HEK293 (cell line): ENCODE measurements around the gene C6orf120.

Experiments
- CTCF ChIA-PET: fragments of 350-600 bp; formaldehyde crosslinking; extraction: SDS; loops from one replicate; lab custom pipeline; 2021; ENCODE audit warnings: antibody characterized with exemption; lab: Yijun Ruan, JAX
- POLR2A ChIA-PET: fragments of 300-600 bp; formaldehyde crosslinking; extraction: SDS; loops from one replicate; lab custom pipeline; 2020; ENCODE audit warnings: antibody characterized with exemption, inconsistent platforms; lab: Yijun Ruan, JAX
- H3K27ac ChIP-seq: fragments of 200-500 bp; sonication (Bioruptor generic); 2 replicates; pipeline ENCODE4 v1.5.1; 2014; ENCODE audit warnings: low read depth, low read length, control low read depth, inconsistent platforms; ENCODE audit errors: extremely low read depth
- H3K36me3 ChIP-seq, 2 experiments: fragments of 200-500 bp in 1 of 2; sonication (Bioruptor generic) in 1 of 2; 1 replicate in 1 of 2; 2 replicates in 1 of 2; pipeline ENCODE4 v1.5.1; 2014 to 2017; ENCODE audit warnings: inconsistent platforms in 2 of 2, low read length in 2 of 2; ENCODE audit not compliant: control insufficient read depth in 2 of 2, insufficient read depth in 1 of 2
- H3K4me1 ChIP-seq: fragments of 200-500 bp; sonication (Bioruptor generic); 2 replicates; pipeline ENCODE4 v1.5.1; 2014; ENCODE audit warnings: mild to moderate bottlenecking, low read length, inconsistent platforms; ENCODE audit not compliant: control insufficient read depth, insufficient read depth
- H3K4me3 ChIP-seq: 2 replicates; pipeline ENCODE4 v1.5.1; 2011; ENCODE audit warnings: low read depth, mild to moderate bottlenecking, control low read depth, low read length, moderate library complexity
- H3K9me3 ChIP-seq: fragments of 200-500 bp; sonication (Bioruptor generic); 2 replicates; pipeline ENCODE4 v1.5.1; 2014; ENCODE audit warnings: low read depth, low read length, inconsistent platforms; ENCODE audit not compliant: control insufficient read depth, insufficient read depth
- ATF2 ChIP-seq: fragments of 450-650 bp; formaldehyde crosslinking; IDR thresholded peaks from 2 replicates; pipeline ENCODE4 v1.5.1; 2016; ENCODE audit warnings: missing biosample characterization, missing genetic modification characterization, low read depth
- GFI1B ChIP-seq: fragments of 450-650 bp; formaldehyde crosslinking; IDR thresholded peaks from 2 replicates; pipeline ENCODE4 v1.5.1; 2016; ENCODE audit warnings: missing biosample characterization, missing genetic modification characterization
- HOXA7 ChIP-seq: sonication (generic); formaldehyde crosslinking; IDR thresholded peaks from 2 replicates; pipeline ENCODE4 v1.8.1; 2022; ENCODE audit warnings: missing genetic modification reagents, borderline replicate concordance
- MZF1 ChIP-seq: fragments of 450-650 bp; formaldehyde crosslinking; IDR thresholded peaks from 2 replicates; pipeline ENCODE4 v1.5.1; 2017; ENCODE audit warnings: missing biosample characterization, missing genetic modification characterization, borderline replicate concordance
- OVOL3 ChIP-seq: fragments of 450-650 bp; formaldehyde crosslinking; IDR thresholded peaks from 2 replicates; pipeline ENCODE4 v1.5.1; 2016; ENCODE audit warnings: missing biosample characterization, missing genetic modification characterization
- PRDM1 ChIP-seq: fragments of 450-650 bp; formaldehyde crosslinking; IDR thresholded peaks from 2 replicates; pipeline ENCODE4; 2016; ENCODE audit warnings: missing biosample characterization, missing genetic modification characterization
- REPIN1 ChIP-seq: fragments of 450-650 bp; formaldehyde crosslinking; IDR thresholded peaks from 2 replicates; pipeline ENCODE4 v1.5.1; 2017; ENCODE audit warnings: missing biosample characterization, missing genetic modification characterization, low read depth
- SETDB1 ChIP-seq: IDR thresholded peaks from one replicate; pipeline ENCODE4 v1.6.1; 2017; ENCODE audit warnings: mild to moderate bottlenecking, low read length, moderate library complexity, mixed read lengths; ENCODE audit not compliant: insufficient read length
- ZNF140 ChIP-seq: fragments of 450-650 bp; formaldehyde crosslinking; IDR thresholded peaks from 2 replicates; pipeline ENCODE4 v1.5.1; 2016; ENCODE audit warnings: missing biosample characterization, missing genetic modification characterization
- ZNF146 ChIP-seq: fragments of 450-650 bp; formaldehyde crosslinking; IDR thresholded peaks from 2 replicates; pipeline ENCODE4 v1.5.1; 2016; ENCODE audit warnings: missing biosample characterization, missing genetic modification characterization
- ZNF157 ChIP-seq: fragments of 450-650 bp; formaldehyde crosslinking; IDR thresholded peaks from 2 replicates; pipeline ENCODE4 v1.5.1; 2016; ENCODE audit warnings: missing biosample characterization, missing genetic modification characterization
- ZNF24 ChIP-seq: fragments of 450-650 bp; formaldehyde crosslinking; IDR thresholded peaks from 2 replicates; pipeline ENCODE4 v1.5.1; 2016; ENCODE audit warnings: missing biosample characterization, missing genetic modification characterization
- ZNF426 ChIP-seq: fragments of 450-650 bp; formaldehyde crosslinking; IDR thresholded peaks from 2 replicates; pipeline ENCODE4 v1.5.1; 2017; ENCODE audit warnings: missing biosample characterization, missing genetic modification characterization, mild to moderate bottlenecking, inconsistent platforms, moderate library complexity
- ZNF449 ChIP-seq: fragments of 450-650 bp; formaldehyde crosslinking; IDR thresholded peaks from 2 replicates; pipeline ENCODE4 v1.5.1; 2017; ENCODE audit warnings: missing biosample characterization, mild to moderate bottlenecking, missing genetic modification characterization, moderate library complexity
- ZNF529 ChIP-seq: fragments of 450-650 bp; formaldehyde crosslinking; IDR thresholded peaks from 2 replicates; pipeline ENCODE4 v1.5.1; 2017; ENCODE audit warnings: missing genetic modification characterization, missing biosample characterization; ENCODE audit not compliant: insufficient replicate concordance
- ZNF621 ChIP-seq: fragments of 450-650 bp; formaldehyde crosslinking; IDR thresholded peaks from 2 replicates; pipeline ENCODE4 v1.5.1; 2017; ENCODE audit warnings: missing biosample characterization, missing genetic modification characterization
- ZNF624 ChIP-seq: fragments of 450-650 bp; formaldehyde crosslinking; IDR thresholded peaks from 2 replicates; pipeline ENCODE4 v1.5.1; 2017; ENCODE audit warnings: missing biosample characterization, missing genetic modification characterization
- ZNF639 ChIP-seq: fragments of 450-650 bp; formaldehyde crosslinking; IDR thresholded peaks from 2 replicates; pipeline ENCODE4 v1.5.1; 2016; ENCODE audit warnings: missing biosample characterization, missing genetic modification characterization
- ZNF664 ChIP-seq: fragments of 450-650 bp; formaldehyde crosslinking; IDR thresholded peaks from 2 replicates; pipeline ENCODE4 v1.5.1; 2016; ENCODE audit warnings: missing biosample characterization, missing genetic modification characterization
- ZNF776 ChIP-seq: fragments of 450-650 bp; formaldehyde crosslinking; IDR thresholded peaks from 2 replicates; pipeline ENCODE4 v1.5.0; 2017; ENCODE audit warnings: missing biosample characterization, missing genetic modification characterization, borderline replicate concordance
- TF ChIP-seq, protein P1 (sequence below): fragments of 450-650 bp; formaldehyde crosslinking; IDR thresholded peaks from 2 replicates; pipeline ENCODE4 v1.5.1; 2016; ENCODE audit warnings: missing biosample characterization, missing genetic modification characterization
- TF ChIP-seq, protein P2 (sequence below): fragments of 450-650 bp; formaldehyde crosslinking; IDR thresholded peaks from 2 replicates; pipeline ENCODE4 v1.5.1; 2016; ENCODE audit warnings: missing biosample characterization, missing genetic modification characterization

C6orf120 gene

DNA sequence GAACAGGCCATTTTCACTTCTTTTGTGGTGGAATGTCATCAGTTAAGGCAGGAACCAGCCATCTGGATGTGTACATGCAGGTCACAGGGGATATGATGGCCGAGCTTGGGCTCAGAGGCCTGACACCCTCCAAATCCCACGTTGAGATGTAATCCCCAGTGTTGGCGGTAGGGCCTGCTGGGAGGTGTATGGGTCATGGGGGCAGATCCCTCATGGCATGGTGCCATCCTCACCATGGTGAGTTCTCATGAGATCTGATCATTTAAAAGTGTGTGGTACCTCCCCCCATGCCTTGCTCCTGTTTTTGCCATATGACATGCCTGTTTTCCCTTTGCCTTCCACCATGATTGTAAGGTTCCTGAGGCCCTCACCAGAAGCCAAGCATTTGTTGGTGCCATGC, 26.9 kb upstream of the C6orf120 start (continued):
- TF ChIP-seq ZNF529 (no peak), HOXA7 (CRISPR knock-in tag) (no peak), ATF2 (tag by site-specific recombination) (no peak), GFI1B (tag by site-specific recombination) (no peak), ZNF449 (no peak), REPIN1 (no peak), ZNF621 (tag by site-specific recombination) (no peak), OVOL3 (tag by site-specific recombination) (no peak), ZNF664 (tag by site-specific recombination) (no peak)

- peaks cover 0 to 52% of the 10 kb centered on the region in 2 experiments; a peak in 1 of 3 replicates for H3K36me3 ChIP-seq
- H3K4me3 ChIP-seq, result no peak overlapping the region
- ChIA-PET CTCF (no interaction called here), POLR2A (interaction anchor here (1.6 kb wide), 1 partner anchor 24 kb away, joined by 6 read pairs; the partner anchor contains the start of genes C6orf120 and WDR27)
- H3K27ac ChIP-seq, result no peak overlapping the region
- TF ChIP-seq ZNF624 (tag by site-specific recombination), result no peak
- TF ChIP-seq, protein P1, sequence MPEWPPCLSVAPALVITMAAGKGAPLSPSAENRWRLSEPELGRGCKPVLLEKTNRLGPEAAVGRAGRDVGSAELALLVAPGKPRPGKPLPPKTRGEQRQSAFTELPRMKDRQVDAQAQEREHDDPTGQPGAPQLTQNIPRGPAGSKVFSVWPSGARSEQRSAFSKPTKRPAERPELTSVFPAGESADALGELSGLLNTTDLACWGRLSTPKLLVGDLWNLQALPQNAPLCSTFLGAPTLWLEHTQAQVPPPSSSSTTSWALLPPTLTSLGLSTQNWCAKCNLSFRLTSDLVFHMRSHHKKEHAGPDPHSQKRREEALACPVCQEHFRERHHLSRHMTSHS (tag by site-specific recombination), result no peak
- no peak for TF ChIP-seq ZNF639 (tag by site-specific recombination)
- no peak for TF ChIP-seq MZF1 (tag by site-specific recombination)
- TF ChIP-seq ZNF140 (tag by site-specific recombination), result no peak
- TF ChIP-seq, protein P2, sequence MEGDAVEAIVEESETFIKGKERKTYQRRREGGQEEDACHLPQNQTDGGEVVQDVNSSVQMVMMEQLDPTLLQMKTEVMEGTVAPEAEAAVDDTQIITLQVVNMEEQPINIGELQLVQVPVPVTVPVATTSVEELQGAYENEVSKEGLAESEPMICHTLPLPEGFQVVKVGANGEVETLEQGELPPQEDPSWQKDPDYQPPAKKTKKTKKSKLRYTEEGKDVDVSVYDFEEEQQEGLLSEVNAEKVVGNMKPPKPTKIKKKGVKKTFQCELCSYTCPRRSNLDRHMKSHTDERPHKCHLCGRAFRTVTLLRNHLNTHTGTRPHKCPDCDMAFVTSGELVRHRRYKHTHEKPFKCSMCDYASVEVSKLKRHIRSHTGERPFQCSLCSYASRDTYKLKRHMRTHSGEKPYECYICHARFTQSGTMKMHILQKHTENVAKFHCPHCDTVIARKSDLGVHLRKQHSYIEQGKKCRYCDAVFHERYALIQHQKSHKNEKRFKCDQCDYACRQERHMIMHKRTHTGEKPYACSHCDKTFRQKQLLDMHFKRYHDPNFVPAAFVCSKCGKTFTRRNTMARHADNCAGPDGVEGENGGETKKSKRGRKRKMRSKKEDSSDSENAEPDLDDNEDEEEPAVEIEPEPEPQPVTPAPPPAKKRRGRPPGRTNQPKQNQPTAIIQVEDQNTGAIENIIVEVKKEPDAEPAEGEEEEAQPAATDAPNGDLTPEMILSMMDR, result no peak
- TF ChIP-seq SETDB1, result no peak
- no peak for TF ChIP-seq PRDM1 (tag by site-specific recombination)
- TF ChIP-seq ZNF426 (tag by site-specific recombination), result no peak
- no peak for TF ChIP-seq ZNF24 (tag by site-specific recombination)
- TF ChIP-seq ZNF146 (tag by site-specific recombination), result no peak
- no peak for TF ChIP-seq ZNF157 (tag by site-specific recombination)
- TF ChIP-seq ZNF776 (tag by site-specific recombination), result no peak
- H3K4me1 ChIP-seq, result no peaks in the 10 kb centered on the region
- no peaks in the 10 kb centered on the region for H3K9me3 ChIP-seq
Measured at GRCh38 chr6:169677096-169677495, 24.8 kb upstream of the C6orf120 start.
